Large intestine (tissue), 3 donors: ENCODE results near the gene ASB11. TPM values are rescaled to one million over a fixed set of nuclear protein-coding genes. Genes with fewer than 3 reads are reported as not detected.
"Not testable (repeated sequence)": the region's sequence is repeated elsewhere in the genome, so short reads cannot be mapped to it uniquely, and the experiment has no call there.

Experiments
- DNase-seq, 2 donors: peaks; one replicate each; pipeline versions ENCODE4 v3.0.0 to v3.0.0-alpha.2; 2013
- H3K27ac ChIP-seq: one replicate; pipeline ENCODE4 v1.5.1; 2013; ENCODE audit warnings: low read length
- H3K27me3 ChIP-seq: 2 replicates; pipeline ENCODE4 v1.6.1; 2013; ENCODE audit warnings: low read length; ENCODE audit not compliant: control insufficient read depth, insufficient read depth
- H3K36me3 ChIP-seq: 2 replicates; pipeline ENCODE4 v1.6.1; 2013; ENCODE audit warnings: low read length; ENCODE audit not compliant: control insufficient read depth, insufficient read depth
- H3K4me1 ChIP-seq: one replicate; pipeline ENCODE4 v1.6.1; 2013; ENCODE audit warnings: low read length; ENCODE audit not compliant: control insufficient read depth, insufficient read depth
- H3K4me3 ChIP-seq: one replicate; pipeline ENCODE4 v1.5.1; 2013; ENCODE audit warnings: low read length
- H3K9me3 ChIP-seq: one replicate; pipeline ENCODE4 v1.6.1; 2013; ENCODE audit warnings: mild to moderate bottlenecking, low read depth, low read length, moderate library complexity; ENCODE audit not compliant: control insufficient read depth
- WGBS: methylation state at CpG from one replicate; pipeline ENCODE4 v1.1.5; 2013; ENCODE audit warnings: low lambda C conversion rate; ENCODE audit not compliant: insufficient coverage; 5-methylcytosine and 5-hydroxymethylcytosine counted together
- polyA plus RNA-seq: library from polyadenylated mRNA; unstranded; fragments of 120-200 nt; gene quantifications from one replicate; pipeline ENCODE4 v1.2.1, GENCODE V29; 2013

Gene ASB11
- polyA plus RNA-seq, 1 donor, result 0.03 TPM

DNA sequence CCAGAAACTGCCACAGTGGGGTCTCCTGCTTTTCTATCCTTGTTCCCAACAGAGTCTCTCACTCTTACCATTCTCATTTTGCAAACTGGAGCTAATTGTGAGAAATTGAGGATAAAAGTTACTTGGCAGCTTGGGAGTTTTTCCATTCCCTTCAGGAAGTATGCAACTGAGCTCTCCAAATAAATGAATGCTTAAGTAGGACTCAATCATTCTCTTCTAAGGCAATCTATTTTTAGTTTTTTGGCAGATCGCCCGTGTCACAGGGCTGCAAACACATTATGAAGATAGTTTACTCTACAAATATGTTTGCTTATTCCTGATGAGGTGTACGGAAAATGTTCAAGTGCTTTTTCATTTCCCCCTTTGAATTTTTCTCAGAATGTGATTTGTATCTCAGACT is 5.3 kb downstream of the ASB11 start:
- no peak overlapping the region for H3K4me3 ChIP-seq
- no peaks in the 10 kb centered on the region for H3K36me3 ChIP-seq
- peak; percentile 4 to 11 for DNase-seq
- no peak overlapping the region for H3K27ac ChIP-seq
- no peaks in the 10 kb centered on the region for H3K27me3 ChIP-seq
- WGBS, result no CpG with 5 or more reads among the region's 3 CpGs
- H3K9me3 ChIP-seq, result no peaks in the 10 kb centered on the region
- no peaks in the 10 kb centered on the region for H3K4me1 ChIP-seq

DNA sequence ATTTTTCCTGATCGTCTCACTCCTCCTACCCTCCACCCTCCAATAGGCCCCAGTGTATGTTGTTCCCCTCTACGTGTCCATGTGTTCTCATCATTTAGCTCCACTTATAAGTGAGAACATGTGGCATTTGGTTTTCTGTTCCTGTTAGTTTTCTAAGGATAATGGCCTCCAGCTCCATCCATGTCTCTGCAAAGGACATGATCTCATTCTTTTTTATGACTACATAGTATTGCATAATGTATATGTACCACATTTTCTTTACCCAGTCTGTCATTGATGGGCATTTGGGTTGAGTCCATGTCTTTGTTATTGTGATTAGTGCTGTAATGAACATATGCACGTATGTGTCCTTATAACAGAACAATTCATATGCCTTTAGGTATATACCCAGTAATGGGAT is 9.5 kb downstream of the ASB11 start:
- H3K27ac ChIP-seq, DNase-seq, H3K36me3 ChIP-seq, H3K9me3 ChIP-seq, H3K4me3 ChIP-seq, H3K4me1 ChIP-seq, H3K27me3 ChIP-seq: not testable (repeated sequence)
- WGBS, result no CpG with 5 or more reads among the region's 3 CpGs

DNA sequence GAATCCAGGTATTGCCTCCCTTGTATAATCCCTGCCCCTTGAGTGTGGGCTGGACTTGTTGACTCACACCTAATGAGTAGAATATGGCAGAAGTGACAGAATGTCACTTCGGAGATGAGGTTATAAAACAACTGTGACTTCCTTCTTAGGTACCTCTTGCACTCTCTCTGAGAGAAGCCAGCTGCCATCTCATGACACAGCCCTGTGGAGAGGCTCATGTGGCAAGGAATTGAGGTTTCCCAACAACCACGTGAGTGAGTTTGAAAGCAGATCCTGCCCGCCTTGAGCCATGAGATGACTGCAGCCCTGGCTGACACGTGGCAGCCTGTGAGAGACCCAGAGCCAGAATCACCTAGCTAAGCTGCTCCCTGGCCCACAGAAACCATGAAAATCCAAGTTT is 13.5 kb downstream of the ASB11 start:
- Histone ChIP-seq H3K4me3 (no peak overlapping the region), H3K4me1 (peaks cover 2% of the 10 kb centered on the region), H3K27me3 (no peaks in the 10 kb centered on the region), H3K27ac (peak overlapping the region; percentile 42), H3K36me3 (no peaks in the 10 kb centered on the region), H3K9me3 (no peaks in the 10 kb centered on the region)
- DNase-seq, result peak; percentile 51 to 70
- no CpG with 5 or more reads among the region's 4 CpGs for WGBS

DNA sequence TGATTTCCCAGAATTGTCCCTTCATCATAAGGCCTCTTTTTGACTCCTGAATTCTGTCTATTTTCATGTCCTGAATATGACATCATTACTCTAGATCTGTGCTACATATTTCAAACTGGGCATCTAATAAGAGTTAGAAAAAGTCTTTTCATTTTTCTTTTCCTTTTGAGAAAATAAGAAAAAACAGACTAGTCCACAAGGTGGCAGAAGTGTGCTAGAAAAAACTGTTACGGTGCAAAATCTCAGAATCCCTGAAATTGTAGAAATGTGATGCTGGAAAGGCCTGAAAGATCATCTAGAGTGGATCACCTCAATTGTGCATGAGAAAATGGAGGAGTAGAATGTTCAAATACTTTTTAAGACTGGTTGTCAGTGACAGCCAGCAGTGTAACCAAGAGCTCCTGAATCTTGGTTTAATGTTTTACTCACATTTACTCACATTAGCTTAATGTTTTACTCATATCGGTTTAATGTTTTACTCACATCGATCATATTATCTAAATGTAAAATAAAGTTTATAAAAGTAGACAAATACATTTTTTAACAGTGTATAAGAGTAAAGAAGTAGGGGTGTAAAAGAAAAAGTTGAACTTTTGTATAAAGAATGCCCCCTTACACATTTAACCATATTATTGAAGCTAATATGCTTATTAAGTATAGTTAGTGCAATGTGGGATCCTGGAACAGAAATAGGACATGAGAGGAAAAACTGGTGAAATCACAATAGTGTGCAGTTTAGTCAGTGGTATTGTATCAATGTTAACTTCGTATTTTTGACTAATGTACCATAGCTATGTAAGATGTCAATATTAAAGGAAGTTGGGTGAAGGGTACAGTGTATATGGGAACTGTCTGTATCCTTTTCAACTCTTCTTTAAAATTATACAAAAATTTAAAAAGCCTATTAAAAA is 15.2 kb downstream of the ASB11 start:
- Histone ChIP-seq H3K27ac (peak overlapping the region; percentile 59), H3K9me3 (no peaks in the 10 kb centered on the region), H3K4me1 (peaks cover 2% of the 10 kb centered on the region), H3K4me3 (peak overlapping the region; percentile 7), H3K36me3 (no peaks in the 10 kb centered on the region), H3K27me3 (no peaks in the 10 kb centered on the region)
- WGBS, result no CpG with 5 or more reads among the region's 4 CpGs
- DNase-seq, result peak in 1 of 2 donors; percentile 39

DNA sequence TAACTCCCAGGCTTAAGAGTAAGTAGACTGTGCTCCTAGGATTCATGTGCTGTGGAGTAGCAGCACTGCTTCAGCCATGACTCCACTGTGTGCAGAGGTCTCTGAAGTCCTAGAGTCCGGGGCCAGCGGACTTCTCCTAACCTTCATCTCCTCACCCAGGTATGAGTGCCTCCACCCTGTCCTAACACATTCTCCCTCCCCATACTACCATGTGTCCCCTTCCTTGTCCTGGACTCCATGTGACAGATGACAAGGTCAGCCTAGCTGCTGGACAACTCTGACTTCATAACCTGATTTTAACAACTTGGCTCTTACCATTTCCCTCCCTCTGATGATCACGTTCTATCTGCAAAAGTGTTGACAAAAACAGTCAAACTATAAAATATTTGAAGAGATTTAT is 16.7 kb downstream of the ASB11 start:
- Histone ChIP-seq H3K36me3 (no peaks in the 10 kb centered on the region), H3K27me3 (no peaks in the 10 kb centered on the region), H3K9me3 (no peaks in the 10 kb centered on the region), H3K4me3 (no peak overlapping the region), H3K27ac (no peak overlapping the region), H3K4me1 (peaks cover 2% of the 10 kb centered on the region)
- no CpG with 5 or more reads among the region's 3 CpGs for WGBS
- no peak for DNase-seq

DNA sequence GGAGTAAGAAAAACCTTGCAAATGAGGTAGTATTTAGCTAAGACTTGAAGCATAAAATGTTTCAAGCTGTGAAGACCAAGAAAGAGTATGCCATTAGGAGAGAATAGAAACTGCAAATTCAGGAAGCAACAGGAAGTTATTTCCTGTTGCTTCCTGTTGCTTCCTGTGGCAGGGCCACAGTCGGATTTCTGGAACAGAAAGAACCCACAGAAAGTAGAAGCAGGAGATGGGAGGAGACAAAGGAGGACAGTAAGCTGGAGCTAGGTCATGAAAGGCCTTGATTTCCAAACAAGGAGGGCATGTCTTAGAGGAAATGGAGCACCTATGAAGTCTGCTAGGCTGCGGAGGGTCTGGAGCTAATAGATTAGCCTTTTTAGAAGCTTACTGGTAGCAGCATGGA is 17.2 kb downstream of the ASB11 start:
- Histone ChIP-seq H3K4me3 (no peak overlapping the region), H3K27me3 (no peaks in the 10 kb centered on the region), H3K4me1 (peaks cover 2% of the 10 kb centered on the region), H3K9me3 (no peaks in the 10 kb centered on the region), H3K27ac (no peak overlapping the region), H3K36me3 (no peaks in the 10 kb centered on the region)
- DNase-seq, result no peak
- no CpG with 5 or more reads among the region's 2 CpGs for WGBS

DNA sequence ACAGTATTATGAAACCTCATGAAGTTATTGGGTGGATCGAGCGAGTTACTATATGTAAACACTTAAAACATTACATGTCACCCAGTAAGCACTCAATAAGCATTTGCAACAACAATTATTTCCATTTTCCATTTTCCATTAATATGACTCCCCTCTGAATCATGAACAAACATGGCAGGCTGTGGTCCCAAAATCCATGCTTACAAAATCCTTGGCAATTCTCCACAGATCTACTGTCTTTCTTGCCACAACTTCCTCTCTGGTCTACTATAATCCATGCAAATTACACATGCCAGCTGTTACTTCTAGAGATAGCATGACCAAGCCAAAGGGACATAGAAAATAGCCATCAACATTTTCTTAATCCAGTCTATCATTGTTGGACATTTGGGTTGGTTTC is 22.0 kb downstream of the ASB11 start:
- WGBS, result no CpG with 5 or more reads among the region's 2 CpGs
- DNase-seq, result no peak
- no peaks in the 10 kb centered on the region for H3K27me3 ChIP-seq

DNA sequence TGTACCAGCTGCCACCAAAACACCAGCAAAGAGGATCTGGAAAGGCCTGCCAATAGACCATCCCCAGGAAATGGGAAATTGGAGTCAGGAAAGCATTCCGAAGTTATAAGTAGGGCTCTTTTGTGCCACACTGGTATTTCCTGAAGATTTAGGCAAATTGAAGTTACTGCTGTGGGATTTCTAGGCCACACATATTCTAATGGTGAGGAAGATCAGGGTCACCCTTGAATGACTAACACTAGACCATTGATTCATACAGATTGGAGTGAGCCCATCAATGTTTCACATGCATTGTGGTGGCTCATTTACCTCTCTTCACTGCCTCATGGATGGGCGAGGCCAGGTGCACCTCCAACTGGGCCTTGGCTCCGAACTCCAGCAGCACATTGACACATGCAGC is 22.6 kb downstream of the ASB11 start:
- no CpG with 5 or more reads among the region's 3 CpGs for WGBS
- Histone ChIP-seq H3K36me3 (no peaks in the 10 kb centered on the region), H3K4me1 (no peaks in the 10 kb centered on the region), H3K9me3 (no peaks in the 10 kb centered on the region), H3K27me3 (no peaks in the 10 kb centered on the region), H3K4me3 (no peak overlapping the region), H3K27ac (no peak overlapping the region)
- no peak for DNase-seq

More for the DNA sequence above, 22.0 kb downstream of the ASB11 start:
- no peaks in the 10 kb centered on the region for H3K36me3 ChIP-seq
- no peaks in the 10 kb centered on the region for H3K9me3 ChIP-seq
- H3K27ac ChIP-seq, result no peak overlapping the region
- no peaks in the 10 kb centered on the region for H3K4me1 ChIP-seq
- H3K4me3 ChIP-seq, result no peak overlapping the region

DNA sequence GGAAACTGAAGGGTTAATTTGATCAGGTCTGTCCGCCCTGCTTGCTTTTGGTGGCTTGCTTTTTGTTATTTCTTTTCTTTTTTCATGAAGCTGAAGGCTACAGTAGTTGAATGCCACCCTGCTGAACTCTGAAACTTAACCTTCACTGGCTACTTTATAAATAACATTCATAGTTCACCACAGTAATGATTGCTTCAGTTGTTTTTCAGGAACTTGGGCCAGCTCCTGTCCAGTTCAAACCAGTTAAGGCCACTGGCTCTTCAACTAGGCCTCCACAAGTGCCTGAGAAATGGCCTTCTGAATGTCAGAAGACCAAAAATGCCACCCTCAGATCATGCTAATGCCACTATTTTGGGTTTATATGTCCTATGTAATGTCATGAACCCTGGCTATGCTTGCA is 37.8 kb downstream of the ASB11 start:
- Histone ChIP-seq H3K9me3 (no peaks in the 10 kb centered on the region), H3K4me1 (no peaks in the 10 kb centered on the region), H3K27ac (no peak overlapping the region), H3K4me3 (no peak overlapping the region), H3K36me3 (no peaks in the 10 kb centered on the region), H3K27me3 (no peaks in the 10 kb centered on the region)
- no CpG with 5 or more reads among the region's 1 CpG for WGBS
- no peak for DNase-seq

DNA sequence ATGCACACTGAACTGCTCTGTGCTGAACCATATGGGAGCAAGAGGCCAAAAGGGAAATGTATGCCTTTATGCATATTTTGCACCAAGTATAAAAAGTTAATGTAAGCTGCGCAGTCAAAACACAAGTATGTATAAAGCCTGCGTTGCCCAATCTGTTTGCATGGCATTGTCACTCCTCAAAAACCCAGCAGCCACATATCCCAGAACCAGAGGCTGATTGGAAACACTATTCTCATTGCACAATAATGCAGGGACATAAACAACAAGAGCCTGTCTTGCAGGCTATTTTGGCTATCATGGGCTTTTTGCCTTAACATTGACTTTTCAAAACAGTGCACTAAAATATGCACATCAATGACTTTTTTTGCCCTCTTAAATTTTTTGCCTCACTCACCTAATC is 40.5 kb downstream of the ASB11 start:
- no peaks in the 10 kb centered on the region for H3K27me3 ChIP-seq
- no peak overlapping the region for H3K4me3 ChIP-seq
- H3K9me3 ChIP-seq, result no peaks in the 10 kb centered on the region
- H3K36me3 ChIP-seq, result no peaks in the 10 kb centered on the region
- DNase-seq, result no peak
- no peak overlapping the region for H3K27ac ChIP-seq
- no CpG with 5 or more reads among the region's 2 CpGs for WGBS
- H3K4me1 ChIP-seq, result no peaks in the 10 kb centered on the region

DNA sequence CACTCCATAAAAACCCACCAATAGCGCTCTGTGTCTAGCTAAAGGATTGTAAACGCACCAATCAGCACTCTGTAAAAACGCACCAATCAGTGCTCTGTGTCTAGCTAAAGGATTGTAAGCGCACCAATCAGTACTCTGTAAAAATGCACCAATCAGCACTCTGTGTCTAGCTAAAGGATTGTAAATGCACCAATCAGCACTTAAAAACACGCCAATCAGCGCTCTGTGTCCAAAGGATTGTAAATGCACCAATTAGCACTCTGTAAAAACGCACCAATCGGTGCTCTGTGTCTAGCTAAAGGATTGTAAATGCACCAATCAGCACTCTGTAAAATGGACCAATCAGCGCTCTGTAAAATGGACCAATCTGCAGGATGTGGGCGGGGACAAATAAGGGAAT is 42.2 kb downstream of the ASB11 start:
- no CpG with 5 or more reads among the region's 10 CpGs for WGBS
- H3K36me3 ChIP-seq, DNase-seq: not testable (repeated sequence)

More for the DNA sequence above, 42.2 kb downstream of the ASB11 start:
- H3K27me3 ChIP-seq, H3K9me3 ChIP-seq, H3K4me3 ChIP-seq, H3K27ac ChIP-seq, H3K4me1 ChIP-seq: not testable (repeated sequence)
